CD4-positive, CD25-positive, alpha-beta regulatory T cell (primary cell): Measurements from ENCODE around the gene MYORG. TPM values are rescaled to one million over a fixed set of nuclear protein-coding genes. Genes with fewer than 3 reads are reported as not detected.
A peak's percentile ranks its signal among the peaks of the same experiment; 100 is the strongest.

Source experiments
- ATAC-seq, 2 donors: fragments of 150-1000 bp; cut with Tn5 transposase; one replicate each; pipeline ENCODE4 v1.10.0; 2021; ENCODE audit warnings: low read depth in 2 of 2, moderate number of reproducible peaks in 2 of 2, moderate library complexity in 1 of 2
- DNase-seq, 3 donors: peaks; one replicate each; pipeline versions ENCODE4 v3.0.0 to v3.0.0-alpha.2; 2012 to 2022; ENCODE audit warnings: mixed read lengths in 1 of 3
- H3K27ac ChIP-seq: one replicate; pipeline ENCODE4 v1.7.0; 2013; ENCODE audit warnings: mild to moderate bottlenecking, low read length; ENCODE audit not compliant: insufficient read depth, poor library complexity, severe bottlenecking
- H3K27me3 ChIP-seq: one replicate; pipeline ENCODE4 v1.7.0; 2013; ENCODE audit warnings: low read length; ENCODE audit not compliant: control insufficient read depth, insufficient read depth
- H3K36me3 ChIP-seq: one replicate; pipeline ENCODE4 v1.7.0; 2013; ENCODE audit warnings: mild to moderate bottlenecking, low read length, moderate library complexity; ENCODE audit not compliant: control insufficient read depth, insufficient read depth
- H3K4me1 ChIP-seq: 2 replicates; pipeline ENCODE4 v1.7.0; 2013; ENCODE audit warnings: mild to moderate bottlenecking, low read length; ENCODE audit not compliant: insufficient read depth, control insufficient read depth, poor library complexity, severe bottlenecking
- H3K4me3 ChIP-seq: one replicate; pipeline ENCODE4 v1.7.0; 2013; ENCODE audit warnings: low read depth, mild to moderate bottlenecking, low read length, moderate library complexity
- H3K9me3 ChIP-seq, 2 experiments: 1 replicate in 1 of 2; 2 replicates in 1 of 2; pipeline ENCODE4 v1.7.0; 2013; ENCODE audit warnings: low read length in 2 of 2, mild to moderate bottlenecking in 1 of 2, moderate library complexity in 1 of 2; ENCODE audit not compliant: control insufficient read depth in 2 of 2
- H3K27ac Mint-ChIP-seq, 3 donors: one replicate each; pipeline ENCODE4 v1.8.0; 2020 to 2022; ENCODE audit warnings: mild to moderate bottlenecking in 3 of 3, mixed read lengths in 3 of 3, moderate library complexity in 2 of 3
- H3K27me3 Mint-ChIP-seq: one replicate; pipeline ENCODE4 v1.8.0; 2022; ENCODE audit warnings: mild to moderate bottlenecking, mixed read lengths
- H3K36me3 Mint-ChIP-seq: one replicate; pipeline ENCODE4 v1.8.0; 2020; ENCODE audit warnings: mixed read lengths
- H3K4me1 Mint-ChIP-seq, 4 donors: one replicate each; pipeline ENCODE4 v1.8.0; 2020 to 2022; ENCODE audit warnings: mixed read lengths in 4 of 4, mild to moderate bottlenecking in 1 of 4
- H3K4me3 Mint-ChIP-seq, 4 donors: one replicate each; pipeline ENCODE4 v1.8.0; 2020 to 2022; ENCODE audit warnings: mild to moderate bottlenecking in 4 of 4, mixed read lengths in 4 of 4, moderate library complexity in 3 of 4
- H3K9me3 Mint-ChIP-seq, 7 donors: one replicate each; pipeline ENCODE4 v1.8.0; 2020 to 2022; ENCODE audit warnings: mixed read lengths in 7 of 7, mild to moderate bottlenecking in 3 of 7, moderate library complexity in 2 of 7
- polyA plus RNA-seq, 4 donors: library from polyadenylated mRNA; unstranded; fragments of 300-500 nt; fragmentation: Illumina TruSeq; gene quantifications; one replicate each; pipeline ENCODE4 v1.2.3, GENCODE V29; 2021
- total RNA-seq: library from RNA; stranded (reverse); gene quantifications from one replicate; pipeline ENCODE4 v1.2.3, GENCODE V29; 2022

MYORG gene
- total and polyA plus RNA-seq, 5 donors from 2014 or later: 0.05 to 0.64 (median 0.34) TPM

DNA sequence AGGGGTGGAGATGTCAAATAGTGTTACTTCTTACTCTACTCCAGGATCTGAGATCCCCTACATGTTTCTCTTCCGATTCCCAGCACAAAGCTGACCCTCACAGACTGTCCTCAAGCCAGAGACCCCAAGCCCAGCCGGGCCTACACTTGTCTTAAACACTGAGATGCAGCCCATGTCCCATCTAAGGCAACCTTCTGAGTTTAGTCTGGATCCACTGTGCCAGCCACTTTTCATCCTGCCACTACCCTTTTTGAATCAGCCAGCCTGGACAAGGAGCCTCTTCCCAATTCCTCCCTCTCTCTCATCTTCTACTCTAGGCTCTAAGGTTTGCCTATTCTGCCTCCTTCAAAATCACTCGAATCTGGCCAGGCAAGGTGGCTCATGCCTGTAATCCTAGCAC lies 6.2 kb upstream of the MYORG start:
- Mint-ChIP-seq H3K9me3 (no peaks in the 10 kb centered on the region), H3K27ac (peak overlapping the region in 1 of 3 donors; percentile 20), H3K4me1 (peaks cover 8 to 31% (median 19%) of the 10 kb centered on the region in 4 donors), H3K27me3 (no peaks in the 10 kb centered on the region), H3K4me3 (peak overlapping the region in 2 of 4 donors; percentile 46 to 76), H3K36me3 (no peaks in the 10 kb centered on the region)
- DNase-seq (no peak), ATAC-seq (no peak)
- Histone ChIP-seq H3K27ac (no peak overlapping the region), H3K4me1 (peaks cover 23% of the 10 kb centered on the region), H3K4me3 (no peak overlapping the region), H3K27me3 (no peaks in the 10 kb centered on the region), H3K9me3 (no peaks in the 10 kb centered on the region), H3K36me3 (no peaks in the 10 kb centered on the region)

DNA sequence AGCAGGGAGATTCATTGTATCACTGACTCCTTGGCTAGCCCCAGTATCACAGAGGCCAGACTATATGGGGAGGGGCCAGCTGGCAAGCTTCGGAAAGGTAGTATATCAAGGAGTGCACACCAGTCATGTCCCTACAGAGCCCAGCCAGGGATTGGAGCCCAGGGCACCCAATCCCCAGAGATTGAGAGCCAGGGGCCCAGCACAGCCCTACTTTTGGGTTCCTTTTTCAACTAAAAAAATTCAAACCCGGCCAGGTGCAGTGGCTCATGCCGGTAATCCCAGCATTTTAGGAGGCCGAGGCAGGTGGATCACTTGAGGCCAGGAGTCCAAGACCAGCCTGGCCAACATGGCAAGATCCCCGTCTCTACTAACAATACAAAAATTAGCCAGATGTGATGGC lies 5.4 kb upstream of the MYORG start:
- peaks cover 31% of the 10 kb centered on the region for H3K4me1 ChIP-seq
- H3K4me3 ChIP-seq: no peak overlapping the region
- peak overlapping the region in 3 of 4 donors; percentile 78 to 91 (median 89) for H3K4me3 Mint-ChIP-seq
- no peaks in the 10 kb centered on the region for H3K9me3 Mint-ChIP-seq
- no peaks in the 10 kb centered on the region for H3K27me3 Mint-ChIP-seq
- H3K36me3 Mint-ChIP-seq: no peaks in the 10 kb centered on the region
- DNase-seq: no peak
- H3K9me3 ChIP-seq: no peaks in the 10 kb centered on the region
- H3K36me3 ChIP-seq: no peaks in the 10 kb centered on the region
- no peak for ATAC-seq
- H3K4me1 Mint-ChIP-seq: peaks cover 4 to 33% (median 20%) of the 10 kb centered on the region in 4 donors
- no peaks in the 10 kb centered on the region for H3K27me3 ChIP-seq
- no peak overlapping the region for H3K27ac ChIP-seq
- H3K27ac Mint-ChIP-seq: peak overlapping the region in 2 of 3 donors; percentile 59 to 85

DNA sequence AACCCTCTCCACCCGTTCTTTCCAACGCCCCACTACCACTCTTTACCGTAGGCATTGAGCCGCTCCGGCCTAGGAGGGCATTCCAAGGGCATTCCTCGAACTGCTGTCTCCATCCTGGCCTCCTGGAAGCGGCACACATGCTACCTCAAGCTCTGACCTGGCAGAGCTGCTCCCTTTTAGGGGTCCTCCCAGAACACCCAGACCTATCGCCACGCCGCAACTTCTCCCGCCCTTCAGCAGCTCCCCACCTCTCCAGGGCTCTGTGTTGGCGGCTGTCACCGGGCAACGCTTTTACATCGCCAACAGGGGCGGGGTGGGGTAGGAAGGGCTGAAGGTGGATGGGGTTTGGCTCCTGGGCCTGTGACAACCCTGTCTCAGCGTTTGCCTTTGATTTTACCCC lies 4.6 kb upstream of the MYORG start:
- Mint-ChIP-seq H3K27me3 (no peaks in the 10 kb centered on the region), H3K4me3 (peak overlapping the region; percentile 78 to 91 (median 88)), H3K36me3 (no peaks in the 10 kb centered on the region), H3K4me1 (peaks cover 4 to 37% (median 22%) of the 10 kb centered on the region in 4 donors), H3K27ac (peak overlapping the region; percentile 59 to 85 (median 60)), H3K9me3 (no peaks in the 10 kb centered on the region)
- DNase-seq (peak in 2 of 3 donors; percentile 10 to 23), ATAC-seq (no peak)
- no peaks in the 10 kb centered on the region for H3K36me3 ChIP-seq
- H3K4me3 ChIP-seq: peak overlapping the region; percentile 53
- H3K4me1 ChIP-seq: peaks cover 36% of the 10 kb centered on the region
- H3K27ac ChIP-seq: no peak overlapping the region
- no peaks in the 10 kb centered on the region for H3K9me3 ChIP-seq
- no peaks in the 10 kb centered on the region for H3K27me3 ChIP-seq

DNA sequence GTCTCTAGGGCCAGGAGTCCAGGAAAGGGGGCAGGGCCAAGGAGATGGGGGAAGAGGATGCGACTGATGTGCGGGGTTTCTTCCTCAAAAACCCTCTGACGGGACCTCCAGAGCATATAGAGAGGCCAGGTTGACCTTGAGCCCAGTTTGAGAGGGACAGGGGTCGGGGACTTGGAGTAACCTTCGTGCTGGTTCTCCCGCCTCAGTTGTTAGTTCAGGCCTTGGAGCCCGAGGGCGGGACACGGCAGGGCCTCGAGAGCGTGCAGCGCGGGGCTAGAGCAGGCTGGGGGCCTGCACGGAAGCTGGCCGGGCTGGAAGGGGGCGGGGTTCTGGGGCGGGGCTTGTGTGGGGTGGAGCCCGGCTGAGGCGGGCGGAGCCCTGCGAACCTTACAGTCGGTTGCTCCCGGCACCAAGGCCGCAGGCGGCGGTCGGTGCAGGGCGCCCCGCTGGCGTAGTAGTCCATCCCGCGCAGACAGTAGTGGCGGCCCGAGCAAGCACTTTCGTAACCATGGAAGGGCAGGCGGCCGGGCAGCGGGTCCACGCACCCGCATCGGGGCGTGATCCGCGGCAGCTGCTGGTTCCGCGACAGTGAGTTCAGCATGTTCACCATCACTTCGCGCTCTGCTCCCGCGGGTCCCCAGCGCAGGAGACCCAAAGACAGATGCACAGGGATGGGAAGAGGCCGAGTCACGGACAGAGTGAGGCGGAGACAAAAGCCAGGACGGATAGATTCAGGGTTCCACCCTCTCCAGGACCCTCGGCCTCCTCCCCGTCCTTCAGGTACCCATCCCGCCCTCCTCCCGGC lies 4.0 kb upstream of the MYORG start:
- Histone ChIP-seq H3K4me1 (peaks cover 42% of the 10 kb centered on the region), H3K27ac (peak overlapping the region; percentile 55), H3K4me3 (peak overlapping the region; percentile 53), H3K36me3 (no peaks in the 10 kb centered on the region), H3K27me3 (no peaks in the 10 kb centered on the region), H3K9me3 (no peaks in the 10 kb centered on the region)
- no peaks in the 10 kb centered on the region for H3K9me3 Mint-ChIP-seq
- ATAC-seq (peak; percentile 46 to 49), DNase-seq (peak; percentile 76 to 90 (median 78))
- peak overlapping the region; percentile 78 to 91 (median 88) for H3K4me3 Mint-ChIP-seq
- H3K27ac Mint-ChIP-seq: peak overlapping the region; percentile 59 to 85 (median 63)
- no peaks in the 10 kb centered on the region for H3K36me3 Mint-ChIP-seq
- no peaks in the 10 kb centered on the region for H3K27me3 Mint-ChIP-seq
- H3K4me1 Mint-ChIP-seq: peaks cover 4 to 42% (median 27%) of the 10 kb centered on the region in 4 donors

DNA sequence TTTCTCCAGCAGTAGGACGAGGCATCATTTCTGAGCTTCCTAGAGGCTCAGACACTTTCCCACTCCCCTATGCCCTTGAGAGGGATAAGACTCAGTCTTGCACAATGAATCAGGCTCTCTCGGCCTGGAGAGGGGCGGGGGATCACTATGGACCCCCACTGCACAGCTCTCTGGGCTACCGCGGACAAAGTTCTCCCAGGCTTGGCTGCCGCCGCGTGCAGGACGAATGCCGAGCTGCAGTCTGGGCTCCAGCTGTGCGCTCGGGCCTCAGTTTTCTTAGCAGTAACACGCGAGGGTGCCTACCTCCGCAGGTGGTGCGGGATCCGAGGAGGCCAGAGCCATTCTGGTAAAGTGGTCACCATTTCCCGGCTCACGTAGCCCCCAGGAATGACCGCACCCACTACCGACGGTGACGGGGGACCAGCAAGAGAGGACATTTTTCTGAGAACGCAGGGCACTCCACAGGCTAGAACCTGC lies 3.4 kb upstream of the MYORG start:
- Histone ChIP-seq H3K36me3 (no peaks in the 10 kb centered on the region), H3K4me3 (peak overlapping the region; percentile 57), H3K9me3 (no peaks in the 10 kb centered on the region), H3K4me1 (peaks cover 43% of the 10 kb centered on the region), H3K27me3 (no peaks in the 10 kb centered on the region), H3K27ac (peak overlapping the region; percentile 55)
- H3K4me1 Mint-ChIP-seq: peaks cover 4 to 49% (median 31%) of the 10 kb centered on the region in 4 donors
- no peaks in the 10 kb centered on the region for H3K36me3 Mint-ChIP-seq
- ATAC-seq: no peak
- peak in 2 of 3 donors; percentile 1 to 24 for DNase-seq
- no peaks in the 10 kb centered on the region for H3K27me3 Mint-ChIP-seq
- H3K27ac Mint-ChIP-seq: peak overlapping the region; percentile 59 to 95 (median 85)
- peaks cover 0 to 2% (median 0%) of the 10 kb centered on the region in 7 donors for H3K9me3 Mint-ChIP-seq
- peak overlapping the region; percentile 78 to 91 (median 88) for H3K4me3 Mint-ChIP-seq

DNA sequence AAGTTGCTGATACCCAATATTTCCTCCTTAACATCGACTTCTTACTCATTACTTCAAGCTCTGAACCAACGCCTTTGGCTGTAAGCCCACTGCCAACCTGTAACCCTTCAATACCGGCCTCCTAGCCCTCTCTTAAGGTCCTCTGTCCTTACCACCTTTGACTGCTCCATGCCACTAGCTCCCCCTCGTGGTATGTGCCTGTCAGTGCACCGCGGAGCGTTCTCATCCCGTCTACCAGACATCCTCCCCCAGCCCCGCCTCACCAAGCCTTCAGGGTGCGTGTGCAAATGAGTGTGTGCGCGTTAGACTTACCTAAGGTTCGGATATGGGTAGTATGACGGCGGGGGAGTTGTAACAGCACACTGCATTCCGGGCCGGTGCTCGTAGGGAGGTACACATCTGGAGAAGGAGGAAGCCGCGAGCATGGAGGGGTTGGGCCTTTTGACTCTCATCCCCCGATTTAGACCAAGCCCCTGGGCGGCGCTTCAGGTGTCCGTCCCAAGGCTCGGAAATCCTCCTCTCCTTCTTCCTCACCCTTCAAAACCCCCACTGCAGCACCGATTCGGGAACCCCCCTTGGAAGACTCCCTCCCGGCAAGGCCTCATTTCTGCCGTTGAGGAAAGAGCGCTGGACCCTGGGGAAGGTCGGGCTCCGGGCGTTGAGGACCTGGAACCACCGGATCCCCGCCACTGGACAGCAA lies 2.8 kb upstream of the MYORG start:
- DNase-seq (peak; percentile 83 to 94 (median 89)), ATAC-seq (peak; percentile 40 to 41)
- Mint-ChIP-seq H3K27ac (peak overlapping the region; percentile 59 to 95 (median 85)), H3K4me3 (peak overlapping the region; percentile 78 to 91 (median 88)), H3K36me3 (no peaks in the 10 kb centered on the region), H3K9me3 (peaks cover 0 to 2% (median 0%) of the 10 kb centered on the region in 7 donors), H3K4me1 (peaks cover 4 to 51% (median 31%) of the 10 kb centered on the region in 4 donors), H3K27me3 (no peaks in the 10 kb centered on the region)
- Histone ChIP-seq H3K27me3 (no peaks in the 10 kb centered on the region), H3K4me3 (peak overlapping the region; percentile 57), H3K9me3 (no peaks in the 10 kb centered on the region), H3K4me1 (peaks cover 43% of the 10 kb centered on the region), H3K36me3 (no peaks in the 10 kb centered on the region), H3K27ac (peak overlapping the region; percentile 55)

DNA sequence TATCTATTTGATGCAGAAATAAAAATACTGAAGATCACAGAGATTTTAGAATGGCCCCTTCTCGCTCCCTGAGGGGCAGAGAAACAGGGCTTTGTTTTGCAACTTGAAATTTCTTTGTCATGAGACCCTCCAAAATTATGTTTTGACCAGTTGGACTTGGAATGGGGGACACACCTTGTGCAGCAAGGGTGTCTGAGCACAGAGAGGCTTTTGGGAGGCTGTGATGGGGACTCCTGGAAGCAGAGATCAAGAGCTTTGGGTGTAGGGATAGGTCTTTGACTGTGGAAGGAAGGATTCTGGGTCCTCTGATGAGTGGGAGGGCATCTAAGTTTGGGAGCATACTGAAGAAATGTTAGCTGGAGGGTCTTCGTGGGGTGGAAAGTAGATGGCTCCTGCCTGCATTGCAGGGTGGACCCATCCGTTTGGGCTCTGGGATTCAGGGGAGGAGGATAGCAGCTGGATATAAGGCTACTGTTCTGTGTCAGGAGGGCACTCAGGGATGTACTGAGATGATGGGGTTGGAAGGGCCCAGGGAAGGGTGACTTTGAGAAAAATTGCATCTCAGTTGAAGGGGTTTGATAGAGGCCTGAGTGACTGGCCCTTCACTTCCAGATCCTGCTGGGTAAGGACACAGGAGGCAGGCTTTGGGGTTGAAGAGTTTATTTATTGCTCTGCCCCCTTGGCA lies 1.8 kb upstream of the MYORG start:
- no peaks in the 10 kb centered on the region for H3K27me3 ChIP-seq
- H3K9me3 ChIP-seq: no peaks in the 10 kb centered on the region
- Mint-ChIP-seq H3K36me3 (no peaks in the 10 kb centered on the region), H3K27me3 (no peaks in the 10 kb centered on the region), H3K4me3 (peak overlapping the region; percentile 78 to 91 (median 88)), H3K9me3 (peaks cover 0 to 2% (median 0%) of the 10 kb centered on the region in 7 donors), H3K27ac (peak overlapping the region in 2 of 3 donors; percentile 25 to 52), H3K4me1 (peaks cover 8 to 57% (median 31%) of the 10 kb centered on the region in 4 donors)
- DNase-seq (no peak), ATAC-seq (no peak)
- H3K4me1 ChIP-seq: peaks cover 43% of the 10 kb centered on the region
- H3K4me3 ChIP-seq: no peak overlapping the region
- H3K27ac ChIP-seq: no peak overlapping the region
- H3K36me3 ChIP-seq: no peaks in the 10 kb centered on the region
